ENCODE measurements around the gene BAAT. TPM values are rescaled to one million over a fixed set of nuclear protein-coding genes. Genes with fewer than 3 reads are reported as not detected.
"Not testable (repeated sequence)": the region's sequence is repeated elsewhere in the genome, so short reads cannot be mapped to it uniquely, and the experiment has no call there.

The BAAT gene
- total RNA-seq, 2 experiments from 2014 or later = 0.07 TPM; not detected in 1

DNA sequence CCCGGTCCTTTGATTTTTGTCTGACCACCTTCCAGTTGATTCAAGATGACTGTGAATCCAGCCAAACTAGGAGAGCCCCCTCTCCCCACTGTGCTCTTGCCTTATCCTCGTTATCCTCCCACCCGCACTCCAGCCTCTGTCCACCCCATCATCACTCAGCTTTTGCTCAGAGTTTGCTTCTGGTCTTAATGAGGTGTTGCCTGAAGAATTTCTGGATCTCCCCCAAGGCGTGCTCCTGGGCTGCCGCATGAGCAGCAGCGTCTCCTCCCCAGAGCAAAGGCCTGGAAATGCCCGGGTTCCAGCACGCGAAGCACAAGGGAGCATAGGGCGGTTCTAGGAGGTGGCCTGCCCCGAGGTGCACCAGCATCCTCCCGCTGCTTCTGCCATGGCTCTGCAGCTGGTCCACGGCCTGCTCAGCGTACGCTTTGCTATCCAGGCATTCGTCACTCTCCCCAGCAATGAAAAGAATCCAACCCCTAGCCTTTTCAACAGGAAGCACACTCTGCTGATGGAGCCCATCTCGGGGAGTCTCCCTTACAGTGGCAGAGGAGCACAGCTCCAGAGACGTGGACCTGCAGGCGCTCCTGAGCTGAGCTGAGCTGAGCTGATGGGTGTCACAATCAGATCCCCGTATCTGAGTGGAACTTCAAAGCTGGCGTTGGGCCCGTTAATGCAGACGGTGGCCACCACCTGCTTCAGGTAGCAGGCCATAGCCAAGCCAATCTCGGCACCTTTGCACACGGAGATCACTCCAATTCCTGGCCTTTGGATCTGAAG is 50.7 kb downstream of the BAAT start:
- Mint-ChIP-seq H3K27ac (no peak overlapping the region), H3K27me3 (peaks cover 6% of the 10 kb centered on the region), H3K4me1 (no peaks in the 10 kb centered on the region), H3K4me3 (no peak overlapping the region), H3K9me3 (ENCODE audit: low read depth) (no peaks in the 10 kb centered on the region), H3K36me3 (ENCODE audit: low read depth) (no peaks in the 10 kb centered on the region)
- CTCF ChIA-PET = interaction anchor here (0.6 to 1.8 kb wide), 3 partner anchors 14 to 22 kb away, joined by 3 read pairs; no protein-coding TSS in a partner anchor
- intact Hi-C loops (cut with DNase I, micrococcal nuclease) = no loop called here
- DNase-seq = no peak
- POLR2A ChIA-PET = no interaction called here
- no peak for ATAC-seq

- Mint-ChIP-seq H3K4me1 (no peaks in the 10 kb centered on the region), H3K27ac (no peak overlapping the region), H3K36me3 (ENCODE audit: low read depth) (no peaks in the 10 kb centered on the region), H3K27me3 (peaks cover 10% of the 10 kb centered on the region), H3K9me3 (ENCODE audit: low read depth) (no peaks in the 10 kb centered on the region), H3K4me3 (no peak overlapping the region)
- no peak for DNase-seq
- intact Hi-C loops (cut with DNase I, micrococcal nuclease) = no loop called here
- POLR2A ChIA-PET = no interaction called here
- no peak for ATAC-seq
- CTCF ChIA-PET = no interaction called here
Measured at GRCh38 chr9:101333490-101333889, 51.3 kb downstream of the BAAT start.

- H3K27me3 Mint-ChIP-seq = peaks cover 8% of the 10 kb centered on the region
Measured at GRCh38 chr9:101332362-101332761, 52.4 kb downstream of the BAAT start.

DNA sequence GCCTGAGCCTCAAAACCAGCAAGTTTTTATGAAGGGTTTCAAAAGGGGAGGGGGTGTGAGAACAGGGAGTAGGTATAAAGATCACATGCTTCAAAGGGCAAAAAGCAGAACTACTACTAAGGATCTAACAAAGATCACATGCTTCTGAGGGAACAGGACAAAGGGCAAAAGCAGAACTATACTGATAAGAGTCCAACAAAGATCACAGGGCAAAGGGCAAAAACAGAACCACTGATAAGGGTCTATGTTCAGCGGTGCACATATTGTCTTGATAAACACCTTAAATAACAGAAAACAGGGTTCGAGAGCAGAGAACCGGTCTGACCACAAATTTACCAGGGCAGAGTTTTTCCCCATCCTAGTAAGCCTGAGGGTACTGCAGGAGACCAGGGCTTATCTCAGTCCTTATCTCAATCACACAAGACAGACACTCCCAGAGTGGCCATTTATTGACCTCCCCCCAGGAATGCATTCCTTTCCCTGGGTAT is 57.3 kb downstream of the BAAT start:
- ATAC-seq; H3K4me3 Mint-ChIP-seq; intact Hi-C loops (cut with DNase I, micrococcal nuclease); DNase-seq; H3K27ac Mint-ChIP-seq; H3K9me3 Mint-ChIP-seq (ENCODE audit: low read depth); POLR2A ChIA-PET; H3K36me3 Mint-ChIP-seq (ENCODE audit: low read depth); H3K4me1 Mint-ChIP-seq; H3K27me3 Mint-ChIP-seq; CTCF ChIA-PET: not testable (repeated sequence)

More at GRCh38 chr9:101332362-101332761, 52.4 kb downstream of the BAAT start:
- Mint-ChIP-seq H3K9me3 (ENCODE audit: low read depth) (peaks cover 2% of the 10 kb centered on the region), H3K4me3 (no peak overlapping the region), H3K36me3 (ENCODE audit: low read depth) (no peaks in the 10 kb centered on the region), H3K4me1 (no peaks in the 10 kb centered on the region), H3K27ac (no peak overlapping the region)
- DNase-seq (no peak), ATAC-seq (no peak)
- intact Hi-C loops (cut with DNase I, micrococcal nuclease) = no loop called here
- CTCF ChIA-PET = no interaction called here
- POLR2A ChIA-PET = no interaction called here

GRCh38 chr9:101326501-101326900 is 58.3 kb downstream of the BAAT start:
- no peaks in the 10 kb centered on the region for H3K36me3 Mint-ChIP-seq (ENCODE audit: low read depth)
- ChIA-PET POLR2A (no interaction called here), CTCF (interaction anchor here (1.7 kb wide), 1 partner anchor 19 kb away, joined by 4 read pairs; no protein-coding TSS in a partner anchor)
- intact Hi-C loops (cut with DNase I, micrococcal nuclease) = no loop called here
- no peaks in the 10 kb centered on the region for H3K4me1 Mint-ChIP-seq
- H3K27me3 Mint-ChIP-seq = peaks cover 9% of the 10 kb centered on the region
- ATAC-seq (no peak), DNase-seq (no peak)
- no peak overlapping the region for H3K4me3 Mint-ChIP-seq
- H3K9me3 Mint-ChIP-seq (ENCODE audit: low read depth) = peaks cover 4% of the 10 kb centered on the region
- no peak overlapping the region for H3K27ac Mint-ChIP-seq

DNA sequence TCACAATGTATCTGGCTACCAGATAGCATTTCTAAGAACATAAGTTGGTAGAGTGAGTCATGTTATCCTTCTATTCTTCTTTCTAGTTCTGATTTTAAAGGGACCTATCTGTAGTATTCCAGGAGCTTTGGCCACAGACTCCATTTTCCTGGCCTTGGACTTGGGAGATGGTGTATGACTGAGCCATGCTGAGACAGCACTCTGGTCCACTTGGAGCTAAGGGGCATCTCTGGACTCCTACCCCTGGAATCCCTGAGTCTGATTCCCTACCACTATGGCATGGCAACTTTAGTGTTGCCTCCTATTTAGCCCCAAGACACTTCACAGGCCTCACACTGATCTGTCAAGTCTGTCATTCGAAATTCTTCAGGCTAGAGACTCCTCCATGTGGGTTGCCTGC is 58.8 kb downstream of the BAAT start:
- Mint-ChIP-seq H3K4me3 (no peak overlapping the region), H3K36me3 (ENCODE audit: low read depth) (no peaks in the 10 kb centered on the region), H3K9me3 (ENCODE audit: low read depth) (peaks cover 4% of the 10 kb centered on the region), H3K4me1 (no peaks in the 10 kb centered on the region), H3K27ac (no peak overlapping the region), H3K27me3 (peaks cover 9% of the 10 kb centered on the region)
- intact Hi-C loops (cut with DNase I, micrococcal nuclease) = no loop called here
- ATAC-seq (no peak), DNase-seq (no peak)
- CTCF ChIA-PET = interaction anchor here (1.7 kb wide), 1 partner anchor 18 kb away, joined by 4 read pairs; no protein-coding TSS in a partner anchor
- POLR2A ChIA-PET = no interaction called here

DNA sequence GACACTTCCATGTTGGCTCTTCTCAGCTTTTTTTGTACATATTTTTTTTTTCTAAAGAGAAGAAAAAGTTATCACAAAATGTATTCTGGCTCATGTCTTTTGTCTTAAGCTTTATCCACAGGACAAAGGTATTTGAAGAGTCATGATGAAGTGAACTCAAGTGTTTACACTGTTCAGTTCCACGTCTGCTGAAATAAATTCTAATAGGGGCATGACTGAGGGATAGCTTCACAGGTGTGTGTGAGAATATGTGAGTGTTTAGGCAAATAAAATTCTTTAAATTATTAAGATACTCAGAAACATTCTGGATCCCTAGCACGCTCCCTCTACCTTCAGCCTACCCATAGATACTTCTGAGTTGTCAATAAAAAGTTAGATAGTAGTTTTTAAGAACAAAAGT is 59.8 kb downstream of the BAAT start:
- H3K27ac Mint-ChIP-seq = no peak overlapping the region
- no peak overlapping the region for H3K4me3 Mint-ChIP-seq
- CTCF ChIA-PET = interaction anchor here (1.7 to 2.3 kb wide), 2 partner anchors 13 to 17 kb away, joined by 4 to 10 read pairs; no protein-coding TSS in a partner anchor

DNA sequence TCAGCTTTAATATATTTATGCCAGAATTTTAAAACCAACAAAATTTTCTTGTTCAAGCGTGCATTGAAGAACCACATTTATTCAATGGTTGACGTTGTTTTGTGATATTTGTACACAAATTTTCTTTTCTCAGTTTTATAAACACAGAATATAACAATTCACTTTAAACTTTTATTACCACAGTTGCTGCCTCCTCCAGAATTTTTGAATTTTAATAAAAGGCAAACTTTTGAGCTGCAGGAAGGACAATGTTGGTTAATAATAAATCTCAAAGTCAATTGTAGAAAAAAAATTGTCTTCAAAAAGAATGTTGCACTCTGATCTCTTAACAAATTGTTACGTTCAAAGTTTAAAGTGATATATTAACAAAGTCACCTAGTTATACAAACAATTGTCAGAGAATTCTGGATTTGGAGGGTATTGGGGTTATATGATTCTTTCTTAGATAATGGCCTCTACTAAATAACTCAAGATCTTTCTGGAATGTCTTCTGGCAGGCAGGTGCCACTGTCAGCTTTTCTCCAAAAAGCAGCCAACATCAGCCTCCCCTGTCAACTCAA is 60.5 kb downstream of the BAAT start:
- Mint-ChIP-seq H3K27ac (no peak overlapping the region), H3K9me3 (ENCODE audit: low read depth) (peaks cover 4% of the 10 kb centered on the region), H3K36me3 (ENCODE audit: low read depth) (no peaks in the 10 kb centered on the region), H3K27me3 (peaks cover 12% of the 10 kb centered on the region), H3K4me1 (no peaks in the 10 kb centered on the region), H3K4me3 (no peak overlapping the region)
- no peak for ATAC-seq
- intact Hi-C loops (cut with DNase I, micrococcal nuclease) = no loop called here
- POLR2A ChIA-PET = interaction anchor here (0.7 kb wide), 1 partner anchor 19 kb away, joined by 7 read pairs; no protein-coding TSS in a partner anchor
- no peak for DNase-seq
- CTCF ChIA-PET = interaction anchor here (0.7 to 2.3 kb wide), 2 partner anchors 11 to 12 kb away, joined by 3 to 10 read pairs; no protein-coding TSS in a partner anchor

More for the DNA sequence above, 59.8 kb downstream of the BAAT start:
- intact Hi-C loops (cut with DNase I, micrococcal nuclease) = no loop called here
- Mint-ChIP-seq H3K4me1 (no peaks in the 10 kb centered on the region), H3K27me3 (peaks cover 12% of the 10 kb centered on the region), H3K36me3 (ENCODE audit: low read depth) (no peaks in the 10 kb centered on the region), H3K9me3 (ENCODE audit: low read depth) (peaks cover 4% of the 10 kb centered on the region)
- ATAC-seq (no peak), DNase-seq (no peak)
- POLR2A ChIA-PET = no interaction called here

- DNase-seq (no peak), ATAC-seq (no peak)
- CTCF ChIA-PET = interaction anchor here (2.3 kb wide), 1 partner anchor 11 kb away, joined by 10 read pairs; no protein-coding TSS in a partner anchor
- intact Hi-C loops (cut with DNase I, micrococcal nuclease) = no loop called here
- peaks cover 9% of the 10 kb centered on the region for H3K27me3 Mint-ChIP-seq
- no peaks in the 10 kb centered on the region for H3K36me3 Mint-ChIP-seq (ENCODE audit: low read depth)
- POLR2A ChIA-PET = no interaction called here
- peaks cover 4% of the 10 kb centered on the region for H3K9me3 Mint-ChIP-seq (ENCODE audit: low read depth)
- no peak overlapping the region for H3K27ac Mint-ChIP-seq
- no peak overlapping the region for H3K4me3 Mint-ChIP-seq
- H3K4me1 Mint-ChIP-seq = no peaks in the 10 kb centered on the region
Measured at GRCh38 chr9:101323129-101323528, 61.7 kb downstream of the BAAT start.

DNA sequence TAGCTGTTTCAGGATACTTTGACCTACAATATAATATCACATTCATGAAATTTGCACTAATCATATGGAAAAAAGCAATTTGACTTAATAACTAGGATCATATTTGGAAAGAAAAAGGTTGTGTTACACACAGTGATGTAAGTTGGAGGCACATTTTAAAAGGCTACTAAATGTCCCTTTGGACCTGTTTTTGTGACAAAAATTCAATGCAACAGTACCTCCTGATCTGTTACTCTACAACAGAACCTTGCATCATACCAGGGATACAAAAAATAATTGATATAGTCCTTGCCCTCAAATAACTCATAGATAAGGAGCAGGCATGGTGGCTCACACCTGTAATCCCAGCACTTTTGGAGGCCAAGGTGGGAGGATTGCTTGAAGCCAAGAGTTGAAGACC is 67.1 kb downstream of the BAAT start:
- intact Hi-C loops (cut with DNase I, micrococcal nuclease) = loop anchor here in 1 of 2 experiments (10.0 kb wide), 1 partner anchor 813 kb away; no protein-coding TSS in a partner anchor
- DNase-seq (no peak), ATAC-seq (no peak)
- ChIA-PET CTCF (no interaction called here), POLR2A (no interaction called here)
- Mint-ChIP-seq H3K4me3 (no peak overlapping the region), H3K27ac (no peak overlapping the region), H3K4me1 (no peaks in the 10 kb centered on the region), H3K27me3 (peaks cover 8% of the 10 kb centered on the region), H3K36me3 (ENCODE audit: low read depth) (no peaks in the 10 kb centered on the region), H3K9me3 (ENCODE audit: low read depth) (no peaks in the 10 kb centered on the region)

DNA sequence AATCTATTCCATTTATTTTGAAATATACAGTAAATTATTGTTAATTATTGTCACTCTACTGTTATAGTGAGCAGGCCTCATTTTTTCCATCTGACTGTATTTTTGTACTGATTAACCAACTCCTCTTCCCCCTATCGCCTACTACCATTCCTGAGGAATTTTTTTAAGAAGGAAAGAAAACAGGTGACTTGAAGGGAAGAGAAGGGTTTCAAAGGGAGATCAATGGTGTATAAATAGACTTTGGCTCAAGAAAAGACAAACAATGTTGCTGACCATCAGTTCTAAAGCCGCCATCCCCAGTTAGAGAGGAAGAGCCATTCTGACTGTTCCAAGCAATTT is 69.7 kb downstream of the BAAT start:
- H3K4me3 Mint-ChIP-seq = no peak overlapping the region
- H3K9me3 Mint-ChIP-seq (ENCODE audit: low read depth) = no peaks in the 10 kb centered on the region
- CTCF ChIA-PET = no interaction called here
- peaks cover 6% of the 10 kb centered on the region for H3K27me3 Mint-ChIP-seq
- ATAC-seq (no peak), DNase-seq (no peak)
- intact Hi-C loops (cut with DNase I, micrococcal nuclease) = loop anchor here in 1 of 2 experiments (10.0 kb wide), 1 partner anchor 810 kb away; no protein-coding TSS in a partner anchor
- H3K27ac Mint-ChIP-seq = no peak overlapping the region
- no peaks in the 10 kb centered on the region for H3K36me3 Mint-ChIP-seq (ENCODE audit: low read depth)
- POLR2A ChIA-PET = no interaction called here
- no peaks in the 10 kb centered on the region for H3K4me1 Mint-ChIP-seq

GRCh38 chr9:101312661-101313060 is 72.1 kb downstream of the BAAT start:
- DNase-seq (no peak), ATAC-seq (no peak)
- Mint-ChIP-seq H3K27me3 (peaks cover 6% of the 10 kb centered on the region), H3K4me1 (no peaks in the 10 kb centered on the region), H3K9me3 (ENCODE audit: low read depth) (no peaks in the 10 kb centered on the region), H3K27ac (no peak overlapping the region), H3K4me3 (no peak overlapping the region), H3K36me3 (ENCODE audit: low read depth) (no peaks in the 10 kb centered on the region)
- intact Hi-C loops (cut with DNase I, micrococcal nuclease) = loop anchor here (5.0 to 10.0 kb wide), 3 partner anchors 135 to 808 kb away; no protein-coding TSS in a partner anchor
- CTCF ChIA-PET = interaction anchor here (0.6 to 2.0 kb wide), 7 partner anchors 12 to 716 kb away, joined by 3 to 22 read pairs (median 9); no protein-coding TSS in a partner anchor
- POLR2A ChIA-PET = no interaction called here

Measured in activated CD4-positive, alpha-beta T cell treated with anti-CD3 and anti-CD28 coated beads for 36 hours (primary cell).